ENCODE data around the gene GABRB1.
A peak's percentile ranks its signal among the peaks of the same experiment; 100 is the strongest.

The GABRB1 gene

GRCh38 chr4:47410271-47410670 is 378.9 kb downstream of the GABRB1 start:
- no peak for DNase-seq

- DNase-seq: no peak
Measured at GRCh38 chr4:47413521-47413920, 382.2 kb downstream of the GABRB1 start.

GRCh38 chr4:47415719-47416118 is 384.4 kb downstream of the GABRB1 start:
- DNase-seq: no peak

- no peak for DNase-seq
Measured at GRCh38 chr4:47418147-47418546, 386.8 kb downstream of the GABRB1 start.

GRCh38 chr4:47419296-47419695 is 387.9 kb downstream of the GABRB1 start:
- DNase-seq: no peak

- no peak for DNase-seq
Measured at GRCh38 chr4:47425628-47426027, 394.3 kb downstream of the GABRB1 start.

GRCh38 chr4:47427935-47428334 is 396.6 kb downstream of the GABRB1 start:
- DNase-seq: no peak

GRCh38 chr4:47432749-47433148 is 401.4 kb downstream of the GABRB1 start:
- DNase-seq: peak; percentile 9

- DNase-seq: no peak
Measured at GRCh38 chr4:47434931-47435330, 403.6 kb downstream of the GABRB1 start.

- DNase-seq: peak; percentile 37
Measured at GRCh38 chr4:47442980-47443379, 411.6 kb downstream of the GABRB1 start.

GRCh38 chr4:47444031-47444430 is 412.7 kb downstream of the GABRB1 start:
- DNase-seq: peak; percentile 54

- no peak for DNase-seq
Measured at GRCh38 chr4:47451657-47452056, 420.3 kb downstream of the GABRB1 start.

GRCh38 chr4:47462799-47463234 is 431.4 kb downstream of the GABRB1 start:
- DNase-seq: peak; percentile 48

GRCh38 chr4:47463235-47463956 is 432.0 kb downstream of the GABRB1 start, which contains the start of gene COMMD8:
TSS of gene COMMD8 (minus strand) at chr4:47463702. CDS start at chr4:47463651, 51 bp downstream.
- DNase-seq: peak; percentile 99

- peak; percentile 67 for DNase-seq
Measured at GRCh38 chr4:47465004-47465403, 433.6 kb downstream of the GABRB1 start.

GRCh38 chr4:47466056-47466785 is 434.9 kb downstream of the GABRB1 start:
- no peak for DNase-seq

- DNase-seq: no peak
Measured at GRCh38 chr4:47468706-47469365, 437.5 kb downstream of the GABRB1 start.

GRCh38 chr4:47469951-47470350 is 438.6 kb downstream of the GABRB1 start:
- no peak for DNase-seq

GRCh38 chr4:47471064-47471463 is 439.7 kb downstream of the GABRB1 start:
- DNase-seq: no peak

GRCh38 chr4:47471591-47471990 is 440.2 kb downstream of the GABRB1 start:
- peak; percentile 50 for DNase-seq

GRCh38 chr4:47473141-47473750 is 441.9 kb downstream of the GABRB1 start:
- peak; percentile 54 for DNase-seq

- DNase-seq: no peak
Measured at GRCh38 chr4:47474799-47475198, 443.4 kb downstream of the GABRB1 start.

- no peak for DNase-seq
Measured at GRCh38 chr4:47475411-47475810, 444.0 kb downstream of the GABRB1 start.

Data from hematopoietic multipotent progenitor cell treated with erythropoietin and hydrocortisone succinate and interleukin-3 and kit ligand, for 6 days (in vitro differentiated cells).